GM12873 (cell line): ENCODE measurements around the gene TMEM35B.

Experiments
- TF ChIP-seq, protein P1 (sequence below): IDR thresholded peaks from 2 replicates; pipeline ENCODE4 v1.5.1; 2012; ENCODE audit warnings: low read depth, mild to moderate bottlenecking, moderate library complexity, low read length, control low read depth; ENCODE audit not compliant: insufficient read depth; ENCODE audit errors: missing control alignments

The TMEM35B gene

DNA sequence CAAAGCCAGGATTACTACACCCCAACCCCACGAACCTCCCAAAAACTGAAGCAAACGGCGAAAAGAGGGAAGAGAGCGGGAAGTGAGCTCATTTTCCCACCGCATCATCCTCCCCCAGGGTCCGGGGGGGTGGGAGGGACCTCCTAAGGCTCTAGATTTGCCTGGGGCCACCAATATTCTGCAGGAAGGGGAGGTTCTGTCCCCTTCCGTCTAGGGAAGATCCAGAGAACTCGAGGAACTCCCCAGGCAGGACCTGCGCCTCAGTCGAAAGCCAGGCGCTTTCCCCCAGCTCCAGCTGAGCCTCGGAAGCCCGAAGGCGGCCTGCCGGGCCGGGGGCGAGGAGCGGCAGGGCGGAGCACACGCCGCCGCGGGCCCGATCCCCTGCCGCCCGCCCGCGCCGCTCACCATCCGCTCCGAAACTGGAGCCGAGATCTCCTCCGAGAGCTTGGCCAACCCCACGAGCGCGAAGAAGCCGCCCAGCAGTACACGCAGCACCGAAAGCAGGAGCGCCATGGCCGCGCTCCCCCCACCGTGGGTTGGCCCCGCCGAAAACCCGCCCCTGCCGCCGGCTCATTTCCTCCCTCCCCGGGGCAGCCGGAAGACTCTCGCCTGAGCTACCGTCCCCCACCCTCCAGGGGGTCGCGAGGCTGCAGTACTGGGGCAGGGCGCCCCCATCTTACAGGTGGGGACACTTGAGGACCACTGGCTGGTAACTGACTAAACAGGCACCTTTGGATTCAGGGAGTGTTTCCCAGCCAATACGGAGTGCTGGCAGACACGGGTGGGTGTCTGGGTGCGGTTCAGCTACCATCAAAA lies at the start of gene TMEM35B:
Gene TMEM35B, minus strand, starts transcription at position 555 of the 816 bp plus-strand sequence. Its CDS starts 42 bp downstream, at position 513.
- TF ChIP-seq, protein P1, sequence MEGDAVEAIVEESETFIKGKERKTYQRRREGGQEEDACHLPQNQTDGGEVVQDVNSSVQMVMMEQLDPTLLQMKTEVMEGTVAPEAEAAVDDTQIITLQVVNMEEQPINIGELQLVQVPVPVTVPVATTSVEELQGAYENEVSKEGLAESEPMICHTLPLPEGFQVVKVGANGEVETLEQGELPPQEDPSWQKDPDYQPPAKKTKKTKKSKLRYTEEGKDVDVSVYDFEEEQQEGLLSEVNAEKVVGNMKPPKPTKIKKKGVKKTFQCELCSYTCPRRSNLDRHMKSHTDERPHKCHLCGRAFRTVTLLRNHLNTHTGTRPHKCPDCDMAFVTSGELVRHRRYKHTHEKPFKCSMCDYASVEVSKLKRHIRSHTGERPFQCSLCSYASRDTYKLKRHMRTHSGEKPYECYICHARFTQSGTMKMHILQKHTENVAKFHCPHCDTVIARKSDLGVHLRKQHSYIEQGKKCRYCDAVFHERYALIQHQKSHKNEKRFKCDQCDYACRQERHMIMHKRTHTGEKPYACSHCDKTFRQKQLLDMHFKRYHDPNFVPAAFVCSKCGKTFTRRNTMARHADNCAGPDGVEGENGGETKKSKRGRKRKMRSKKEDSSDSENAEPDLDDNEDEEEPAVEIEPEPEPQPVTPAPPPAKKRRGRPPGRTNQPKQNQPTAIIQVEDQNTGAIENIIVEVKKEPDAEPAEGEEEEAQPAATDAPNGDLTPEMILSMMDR = peak; percentile 33

DNA sequence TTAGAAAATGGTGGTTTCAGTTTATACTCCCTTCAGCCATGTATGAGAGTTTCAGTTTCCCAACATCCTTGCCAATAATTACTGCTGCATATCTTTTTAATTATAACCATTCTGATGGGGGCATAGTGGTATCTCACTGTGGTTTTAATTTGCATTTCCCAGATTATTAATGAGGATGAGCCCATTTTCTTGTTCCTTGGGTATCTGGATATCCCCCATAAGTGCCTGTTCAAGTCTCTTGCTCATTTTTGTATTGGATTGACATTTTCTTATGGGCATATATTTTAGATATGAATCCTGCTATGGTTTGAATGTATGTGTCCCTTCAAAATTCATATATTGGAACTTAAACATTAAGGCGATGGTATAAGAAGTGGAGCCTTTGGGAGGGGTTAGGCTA lies 48.2 kb upstream of the TMEM35B start:
- TF ChIP-seq, protein P1 = no peak

DNA sequence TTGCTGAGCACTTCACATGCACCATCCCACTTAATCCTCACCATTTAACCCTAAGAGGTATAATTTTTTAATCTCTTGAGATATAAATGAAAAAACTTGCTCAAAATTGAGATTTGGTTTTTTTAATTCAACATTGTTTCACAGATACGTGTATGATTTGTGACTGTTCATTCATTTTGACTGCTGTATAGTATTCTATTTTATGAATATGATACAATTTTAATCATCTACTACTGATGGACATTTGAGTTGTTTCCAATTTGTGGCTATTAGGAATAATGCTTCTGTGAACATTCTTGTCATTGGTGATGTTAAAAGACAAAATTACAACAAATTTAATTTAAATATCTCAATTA lies 47.2 kb upstream of the TMEM35B start:
- TF ChIP-seq, protein P1 = no peak

DNA sequence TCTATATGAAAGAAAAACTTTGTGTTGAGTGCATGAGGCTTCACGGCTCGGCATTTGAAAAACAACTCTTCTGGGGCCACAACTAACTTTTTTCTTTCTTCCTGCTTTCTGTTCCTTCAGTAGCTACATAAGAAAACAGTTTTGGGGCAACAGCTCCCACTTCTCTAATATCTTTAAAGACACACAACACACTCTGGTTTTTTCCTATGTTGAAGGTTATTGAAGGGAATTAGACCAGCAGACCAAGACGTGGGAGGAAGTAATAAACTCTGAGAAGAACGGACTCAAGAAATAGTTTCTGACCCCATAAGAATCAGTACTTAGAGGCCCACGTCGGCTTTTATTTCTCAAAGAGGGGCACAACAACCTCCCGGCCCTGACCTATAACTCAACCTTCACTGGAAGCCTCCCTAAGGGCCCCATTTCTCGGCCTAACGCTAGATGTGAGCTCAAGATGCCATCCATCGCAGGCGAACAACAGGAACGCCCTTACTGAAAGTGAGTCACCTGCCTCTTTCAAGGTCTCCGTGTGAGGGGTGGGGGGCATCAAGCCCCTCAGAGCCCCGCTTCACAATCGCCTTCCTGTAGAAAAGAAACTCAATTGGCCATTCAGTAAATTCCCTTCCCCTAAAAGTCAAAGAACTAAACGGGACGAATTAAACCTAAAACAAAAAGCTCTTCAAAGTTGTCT lies 45.8 kb upstream of the TMEM35B start:
- TF ChIP-seq, protein P1 = no peak

DNA sequence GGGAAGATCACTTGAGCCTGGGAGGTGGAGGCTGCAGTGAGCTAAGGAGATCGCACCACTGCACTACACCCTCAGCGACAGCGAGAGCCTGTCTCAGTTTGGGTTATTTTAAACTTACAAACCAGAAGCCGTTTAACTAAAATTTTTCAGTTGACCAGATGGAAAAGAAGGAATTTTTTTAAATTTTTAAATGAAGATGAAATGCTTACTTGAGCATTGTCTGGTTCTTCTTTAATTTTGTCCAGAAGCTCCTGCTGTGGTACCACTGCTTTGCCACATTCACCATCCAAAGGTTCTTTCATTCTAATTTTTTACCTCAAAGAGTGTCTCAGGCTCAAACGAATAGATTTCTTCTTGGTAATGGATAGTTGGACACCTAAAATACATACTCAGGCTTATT lies 45.2 kb upstream of the TMEM35B start:
- TF ChIP-seq, protein P1 = no peak

DNA sequence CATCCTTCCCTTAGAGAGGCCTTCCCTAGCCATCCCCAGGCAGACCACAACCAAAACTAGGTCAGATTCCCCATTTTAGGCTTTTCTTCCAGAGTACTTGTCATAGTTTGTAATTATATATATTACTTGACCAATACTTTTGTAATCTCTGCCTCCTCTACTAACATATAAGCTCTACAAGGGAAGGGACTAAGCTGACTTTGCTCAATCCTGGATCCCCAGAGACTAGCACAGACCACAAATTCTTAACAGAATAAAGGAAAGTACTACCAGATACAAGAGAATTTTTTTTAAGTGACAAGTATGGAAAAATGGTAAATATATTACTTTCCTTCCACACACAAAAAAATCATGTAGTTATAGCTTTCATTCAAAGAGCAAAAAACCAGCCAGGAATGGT lies 44.6 kb upstream of the TMEM35B start:
- TF ChIP-seq, protein P1 = no peak

DNA sequence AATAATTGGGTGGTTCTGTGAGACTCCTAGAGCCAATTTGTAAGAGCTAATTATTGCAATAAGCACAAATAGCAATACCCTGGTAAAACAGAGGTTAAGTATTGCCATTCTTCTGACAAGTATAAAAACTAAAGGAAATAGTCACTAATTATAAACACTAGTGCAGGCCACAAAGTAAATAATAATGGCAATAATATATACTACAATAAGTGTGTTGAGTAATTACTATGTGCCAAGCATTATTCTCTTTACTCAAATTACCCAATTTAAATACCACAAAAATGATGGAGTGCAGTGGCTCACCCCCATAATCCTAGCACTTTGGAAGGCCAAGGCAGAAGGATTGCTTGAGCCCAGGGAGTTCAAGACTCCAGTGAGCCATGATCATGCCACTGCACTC lies 31.3 kb upstream of the TMEM35B start:
- TF ChIP-seq, protein P1 = no peak
